ENCODE data around the gene NOS1AP. TPM values are rescaled to one million over a fixed set of nuclear protein-coding genes. Genes with fewer than 3 reads are reported as not detected.
"Not testable (repeated sequence)": the region's sequence is repeated elsewhere in the genome, so short reads cannot be mapped to it uniquely, and the experiment has no call there.

Gene NOS1AP
- total RNA-seq, 4 donors from 2014 or later = 8.5 to 34.8 (median 14.1) TPM

GRCh38 chr1:162171111-162171510 is 101.6 kb downstream of the NOS1AP start:
- TF ChIP-seq CTCF (IDR thresholded peaks at IDR 0.05) = no peak
- TF ChIP-seq POLR2AphosphoS5 (IDR thresholded peaks at IDR 0.05) = no peak
- TF ChIP-seq POLR2A (IDR thresholded peaks at IDR 0.05) = no peak
- no peak for TF ChIP-seq EP300 (IDR thresholded peaks at IDR 0.05; ENCODE audit: low read depth)
- DNase-seq = no peak
- H3K4me1 ChIP-seq = peaks cover 0 to 14% (median 5%) of the 10 kb centered on the region in 4 donors
- WGBS, 2 donors (ENCODE audit: low coverage in 1 of 2) = 43 to 55% methylated on average over 2 to 3 of the region's 3 CpGs
- H3K27me3 ChIP-seq = no peaks in the 10 kb centered on the region
- H3K27ac ChIP-seq = no peak overlapping the region
- H3K9me3 ChIP-seq = no peaks in the 10 kb centered on the region
- no peak overlapping the region for H3K4me3 ChIP-seq
- intact Hi-C loops (cut with DNase I; ENCODE audit: low total_unique reads) = no loop called here
- in situ Hi-C loops (cut with MboI; ENCODE audit: low pct_ligation_motif_present in 1 of 4, low pct_unique_long_range_greater_than_20kb in 1 of 4, low sequenced_read_pairs in 3 of 4) = no loop called here
- no peaks in the 10 kb centered on the region for H3K36me3 ChIP-seq

GRCh38 chr1:162172311-162173102 is 103.0 kb downstream of the NOS1AP start:
- in situ Hi-C loops (cut with MboI; ENCODE audit: low pct_ligation_motif_present in 1 of 4, low pct_unique_long_range_greater_than_20kb in 1 of 4, low sequenced_read_pairs in 3 of 4) = no loop called here
- WGBS, 2 donors (ENCODE audit: low coverage in 1 of 2) = 98% methylated on average over 2 of the region's 2 CpGs; no CpG with 5 or more reads in 1 of the 2 donors
- H3K4me1 ChIP-seq = peaks cover 0 to 14% (median 5%) of the 10 kb centered on the region in 4 donors

GRCh38 chr1:162173607-162174006 is 104.1 kb downstream of the NOS1AP start:
- WGBS, 2 donors (ENCODE audit: low coverage in 1 of 2) = 90% methylated on average over 1 of the region's 1 CpG; no CpG with 5 or more reads in 1 of the 2 donors
- H3K9me3 ChIP-seq; H3K27ac ChIP-seq; intact Hi-C loops (cut with DNase I; ENCODE audit: low total_unique reads); H3K4me1 ChIP-seq; H3K27me3 ChIP-seq; in situ Hi-C loops (cut with MboI; ENCODE audit: low pct_ligation_motif_present in 1 of 4, low pct_unique_long_range_greater_than_20kb in 1 of 4, low sequenced_read_pairs in 3 of 4); DNase-seq; H3K36me3 ChIP-seq; H3K4me3 ChIP-seq: not testable (repeated sequence)

More at GRCh38 chr1:162172311-162173102, 103.0 kb downstream of the NOS1AP start:
- Histone ChIP-seq H3K36me3 (no peaks in the 10 kb centered on the region), H3K27me3 (no peaks in the 10 kb centered on the region), H3K27ac (no peak overlapping the region), H3K4me3 (no peak overlapping the region), H3K9me3 (no peaks in the 10 kb centered on the region)
- intact Hi-C loops (cut with DNase I; ENCODE audit: low total_unique reads) = no loop called here
- no peak for TF ChIP-seq POLR2AphosphoS5 (IDR thresholded peaks at IDR 0.05)
- TF ChIP-seq EP300 (IDR thresholded peaks at IDR 0.05; ENCODE audit: low read depth) = no peak
- no peak for TF ChIP-seq CTCF (IDR thresholded peaks at IDR 0.05)
- no peak for TF ChIP-seq POLR2A (IDR thresholded peaks at IDR 0.05)
- DNase-seq = no peak

- WGBS, 2 donors (ENCODE audit: low coverage in 1 of 2) = 84% methylated on average over 2 of the region's 4 CpGs; no CpG with 5 or more reads in 1 of the 2 donors
- H3K36me3 ChIP-seq; H3K4me3 ChIP-seq; intact Hi-C loops (cut with DNase I; ENCODE audit: low total_unique reads); H3K9me3 ChIP-seq; H3K27ac ChIP-seq; DNase-seq; H3K27me3 ChIP-seq; in situ Hi-C loops (cut with MboI; ENCODE audit: low pct_ligation_motif_present in 1 of 4, low pct_unique_long_range_greater_than_20kb in 1 of 4, low sequenced_read_pairs in 3 of 4): not testable (repeated sequence)
- peaks cover 0 to 13% (median 2%) of the 10 kb centered on the region in 4 donors for H3K4me1 ChIP-seq
Measured at GRCh38 chr1:162174027-162174426, 104.5 kb downstream of the NOS1AP start.

- DNase-seq = no peak
- no peaks in the 10 kb centered on the region for H3K9me3 ChIP-seq
- H3K36me3 ChIP-seq = no peaks in the 10 kb centered on the region
- TF ChIP-seq EP300 (IDR thresholded peaks at IDR 0.05; ENCODE audit: low read depth) (no peak), CTCF (IDR thresholded peaks at IDR 0.05) (no peak), POLR2AphosphoS5 (IDR thresholded peaks at IDR 0.05) (no peak), POLR2A (IDR thresholded peaks at IDR 0.05) (no peak)
- intact Hi-C loops (cut with DNase I; ENCODE audit: low total_unique reads) = no loop called here
- in situ Hi-C loops (cut with MboI; ENCODE audit: low pct_ligation_motif_present in 1 of 4, low pct_unique_long_range_greater_than_20kb in 1 of 4, low sequenced_read_pairs in 3 of 4) = no loop called here
- H3K4me1 ChIP-seq = peaks cover 0 to 21% (median 2%) of the 10 kb centered on the region in 4 donors
- H3K27ac ChIP-seq = no peak overlapping the region
- H3K4me3 ChIP-seq = no peak overlapping the region
- 66 to 71% methylated on average over 8 to 9 of the region's 9 CpGs for WGBS, 2 donors (ENCODE audit: low coverage in 1 of 2)
- H3K27me3 ChIP-seq = no peaks in the 10 kb centered on the region
Measured at GRCh38 chr1:162175379-162176081, 106.0 kb downstream of the NOS1AP start.

Data from transverse colon (tissue), 4 donors.